ENCODE results near the gene TBCD. TPM values are rescaled to one million over a fixed set of nuclear protein-coding genes. Genes with fewer than 3 reads are reported as not detected.

TBCD gene
- polyA plus RNA-seq, 2 of the 4 experiments (the other 2 are of a cell fraction), result 33.5 to 49.1 TPM

DNA sequence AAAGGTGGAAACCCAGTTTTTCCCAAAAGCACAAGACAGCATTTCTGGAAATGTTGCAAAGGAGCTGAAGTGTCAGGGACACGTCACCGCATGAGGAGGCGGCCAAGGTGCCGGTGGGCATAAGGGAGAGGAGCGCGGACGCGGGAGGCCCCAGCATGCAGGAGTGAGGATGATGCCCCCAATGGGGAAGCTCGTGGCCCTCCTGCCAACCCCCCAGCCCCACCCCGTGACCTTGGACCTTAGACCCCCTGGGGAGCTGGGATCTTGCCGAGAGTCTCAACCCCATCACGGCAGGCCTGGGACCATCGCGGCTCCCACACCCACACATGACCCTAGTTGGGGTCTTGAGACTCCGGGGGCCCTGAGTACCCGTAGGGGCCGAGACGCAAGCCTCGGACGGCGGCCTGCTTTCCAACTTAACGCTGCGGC lies 208.1 kb downstream of the TBCD start (continued):
- TF ChIP-seq, protein P1, sequence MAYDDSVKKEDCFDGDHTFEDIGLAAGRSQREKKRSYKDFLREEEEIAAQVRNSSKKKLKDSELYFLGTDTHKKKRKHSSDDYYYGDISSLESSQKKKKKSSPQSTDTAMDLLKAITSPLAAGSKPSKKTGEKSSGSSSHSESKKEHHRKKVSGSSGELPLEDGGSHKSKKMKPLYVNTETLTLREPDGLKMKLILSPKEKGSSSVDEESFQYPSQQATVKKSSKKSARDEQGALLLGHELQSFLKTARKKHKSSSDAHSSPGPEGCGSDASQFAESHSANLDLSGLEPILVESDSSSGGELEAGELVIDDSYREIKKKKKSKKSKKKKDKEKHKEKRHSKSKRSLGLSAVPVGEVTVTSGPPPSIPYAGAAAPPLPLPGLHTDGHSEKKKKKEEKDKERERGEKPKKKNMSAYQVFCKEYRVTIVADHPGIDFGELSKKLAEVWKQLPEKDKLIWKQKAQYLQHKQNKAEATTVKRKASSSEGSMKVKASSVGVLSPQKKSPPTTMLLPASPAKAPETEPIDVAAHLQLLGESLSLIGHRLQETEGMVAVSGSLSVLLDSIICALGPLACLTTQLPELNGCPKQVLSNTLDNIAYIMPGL (CRISPR knock-in tag; IDR thresholded peaks at IDR 0.05; ENCODE audit: borderline replicate concordance), result no peak
- TF ChIP-seq POLR2AphosphoS2 (conservative IDR thresholded peaks at IDR 0.05; ENCODE audit: low read length) (no peak), POLR2A (IDR thresholded peaks at IDR 0.05; ENCODE audit: low read length) (no peak)

DNA sequence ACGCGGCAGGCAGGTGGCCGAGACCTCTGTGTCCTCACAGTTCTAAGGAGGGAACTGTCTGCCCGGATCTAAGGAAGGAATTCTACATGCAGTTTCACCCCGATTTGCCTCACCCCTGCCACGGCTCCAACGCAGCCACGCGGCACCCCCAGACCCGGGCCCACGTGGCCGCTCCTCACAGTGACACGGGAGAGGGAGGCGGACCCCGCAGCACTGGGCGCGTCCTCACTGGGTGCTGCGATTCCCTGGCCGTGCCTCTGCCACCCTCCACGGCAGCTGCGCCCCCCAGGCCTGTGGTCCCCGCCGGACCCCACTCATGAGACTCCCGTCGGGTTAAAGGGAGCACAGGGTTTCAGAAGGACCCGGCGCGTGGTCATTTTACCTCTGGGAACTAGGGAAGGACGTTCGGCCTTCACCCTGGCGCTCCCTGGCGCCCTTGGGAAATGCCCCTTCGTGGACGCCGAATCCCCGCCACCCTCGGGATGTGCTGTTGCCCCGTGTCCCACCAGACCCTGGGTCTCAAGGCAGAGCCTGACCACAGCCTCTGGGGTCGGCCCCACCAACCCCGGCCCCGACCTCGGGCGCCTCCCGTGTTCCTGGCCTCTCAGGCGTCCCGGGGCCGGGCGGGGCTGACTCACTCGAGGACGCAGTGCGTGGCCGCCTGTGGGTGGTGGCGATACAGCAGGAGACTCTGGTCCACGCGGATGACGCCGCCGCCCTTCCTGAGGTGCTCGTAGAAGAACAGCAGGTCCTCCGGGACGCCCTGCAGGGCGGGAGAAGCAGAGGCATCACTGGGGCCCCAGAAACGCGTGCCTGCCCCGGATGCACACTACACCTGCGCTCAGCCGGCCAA lies 208.8 kb downstream of the TBCD start:
- no peak for ATAC-seq
- no peak overlapping the region for H3K27ac ChIP-seq
- ChIA-PET POLR2A (no interaction called here), CTCF (interaction anchor here (0.8 kb wide), 1 partner anchor 10 kb away, joined by 3 read pairs; no protein-coding TSS in a partner anchor)
- no peak for FAIRE-seq
- TF ChIP-seq EHMT2 (IDR thresholded peaks at IDR 0.05; ENCODE audit: low read depth), result no peak
- TF ChIP-seq, protein P2, sequence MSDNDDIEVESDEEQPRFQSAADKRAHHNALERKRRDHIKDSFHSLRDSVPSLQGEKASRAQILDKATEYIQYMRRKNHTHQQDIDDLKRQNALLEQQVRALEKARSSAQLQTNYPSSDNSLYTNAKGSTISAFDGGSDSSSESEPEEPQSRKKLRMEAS (IDR thresholded peaks at IDR 0.05), result no peak
- no peak for TF ChIP-seq HOXA7 (CRISPR knock-in tag; IDR thresholded peaks at IDR 0.05)
- TF ChIP-seq, protein P3, sequence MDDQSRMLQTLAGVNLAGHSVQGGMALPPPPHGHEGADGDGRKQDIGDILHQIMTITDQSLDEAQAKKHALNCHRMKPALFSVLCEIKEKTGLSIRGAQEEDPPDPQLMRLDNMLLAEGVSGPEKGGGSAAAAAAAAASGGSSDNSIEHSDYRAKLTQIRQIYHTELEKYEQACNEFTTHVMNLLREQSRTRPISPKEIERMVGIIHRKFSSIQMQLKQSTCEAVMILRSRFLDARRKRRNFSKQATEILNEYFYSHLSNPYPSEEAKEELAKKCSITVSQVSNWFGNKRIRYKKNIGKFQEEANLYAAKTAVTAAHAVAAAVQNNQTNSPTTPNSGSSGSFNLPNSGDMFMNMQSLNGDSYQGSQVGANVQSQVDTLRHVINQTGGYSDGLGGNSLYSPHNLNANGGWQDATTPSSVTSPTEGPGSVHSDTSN (IDR thresholded peaks at IDR 0.05), result no peak
- TF ChIP-seq CHD2 (IDR thresholded peaks at IDR 0.05; ENCODE audit: low read length, partially characterized antibody), result no peak
- no peak for TF ChIP-seq ZSCAN20 (CRISPR knock-in tag; IDR thresholded peaks at IDR 0.05)
- TF ChIP-seq SMC3 (IDR thresholded peaks at IDR 0.05), result no peak
- TF ChIP-seq NPAS2 (CRISPR knock-in tag; IDR thresholded peaks at IDR 0.05; ENCODE audit: borderline replicate concordance), result no peak
- no peak for TF ChIP-seq SREBF2 (IDR thresholded peaks at IDR 0.05)
- no peak for TF ChIP-seq TFCP2L1 (CRISPR knock-in tag; IDR thresholded peaks at IDR 0.05)
- no peak for TF ChIP-seq ESRRA (IDR thresholded peaks at IDR 0.05; ENCODE audit: borderline replicate concordance, low read length)
- TF ChIP-seq HDAC2 (IDR thresholded peaks at IDR 0.05), result no peak
- TF ChIP-seq CBX2 (IDR thresholded peaks at IDR 0.05; ENCODE audit: borderline replicate concordance, low read depth), result no peak
- TF ChIP-seq, protein P4, sequence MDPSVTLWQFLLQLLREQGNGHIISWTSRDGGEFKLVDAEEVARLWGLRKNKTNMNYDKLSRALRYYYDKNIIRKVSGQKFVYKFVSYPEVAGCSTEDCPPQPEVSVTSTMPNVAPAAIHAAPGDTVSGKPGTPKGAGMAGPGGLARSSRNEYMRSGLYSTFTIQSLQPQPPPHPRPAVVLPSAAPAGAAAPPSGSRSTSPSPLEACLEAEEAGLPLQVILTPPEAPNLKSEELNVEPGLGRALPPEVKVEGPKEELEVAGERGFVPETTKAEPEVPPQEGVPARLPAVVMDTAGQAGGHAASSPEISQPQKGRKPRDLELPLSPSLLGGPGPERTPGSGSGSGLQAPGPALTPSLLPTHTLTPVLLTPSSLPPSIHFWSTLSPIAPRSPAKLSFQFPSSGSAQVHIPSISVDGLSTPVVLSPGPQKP (IDR thresholded peaks at IDR 0.05; ENCODE audit: low read depth, low read length), result no peak
- TF ChIP-seq KDM1A (IDR thresholded peaks at IDR 0.05; ENCODE audit: low read depth), result no peak
- TF ChIP-seq CBX8 (IDR thresholded peaks at IDR 0.05), result no peak
- TF ChIP-seq, protein P5, sequence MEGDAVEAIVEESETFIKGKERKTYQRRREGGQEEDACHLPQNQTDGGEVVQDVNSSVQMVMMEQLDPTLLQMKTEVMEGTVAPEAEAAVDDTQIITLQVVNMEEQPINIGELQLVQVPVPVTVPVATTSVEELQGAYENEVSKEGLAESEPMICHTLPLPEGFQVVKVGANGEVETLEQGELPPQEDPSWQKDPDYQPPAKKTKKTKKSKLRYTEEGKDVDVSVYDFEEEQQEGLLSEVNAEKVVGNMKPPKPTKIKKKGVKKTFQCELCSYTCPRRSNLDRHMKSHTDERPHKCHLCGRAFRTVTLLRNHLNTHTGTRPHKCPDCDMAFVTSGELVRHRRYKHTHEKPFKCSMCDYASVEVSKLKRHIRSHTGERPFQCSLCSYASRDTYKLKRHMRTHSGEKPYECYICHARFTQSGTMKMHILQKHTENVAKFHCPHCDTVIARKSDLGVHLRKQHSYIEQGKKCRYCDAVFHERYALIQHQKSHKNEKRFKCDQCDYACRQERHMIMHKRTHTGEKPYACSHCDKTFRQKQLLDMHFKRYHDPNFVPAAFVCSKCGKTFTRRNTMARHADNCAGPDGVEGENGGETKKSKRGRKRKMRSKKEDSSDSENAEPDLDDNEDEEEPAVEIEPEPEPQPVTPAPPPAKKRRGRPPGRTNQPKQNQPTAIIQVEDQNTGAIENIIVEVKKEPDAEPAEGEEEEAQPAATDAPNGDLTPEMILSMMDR (IDR thresholded peaks at IDR 0.05), result no peak
- TF ChIP-seq BHLHE40 (IDR thresholded peaks at IDR 0.05; ENCODE audit: low read depth, low read length), result no peak
- TF ChIP-seq RNF2 (IDR thresholded peaks at IDR 0.05; ENCODE audit: borderline replicate concordance, low read depth), result no peak
- no peaks in the 10 kb centered on the region for H3K4me1 ChIP-seq
- 94% methylated on average over 65 of the region's 67 CpGs for WGBS (ENCODE audit: missing lambda C conversion rate)
- DNase-seq (ENCODE audit: low read depth in 1 of 2, low spot score in 1 of 2), result no peak
- H3K4me3 ChIP-seq, result no peak overlapping the region
- no peak overlapping the region for H3K4me2 ChIP-seq
- no peaks in the 10 kb centered on the region; the same call in 2 of the 3 replicates for H3K9me3 ChIP-seq
